CD14-positive monocyte (primary cell): ENCODE results near the gene MTHFSD. TPM values are rescaled to one million over a fixed set of nuclear protein-coding genes. Genes with fewer than 3 reads are reported as not detected.

Experiments used
- DNase-seq, 3 donors: peaks; one replicate each; pipeline ENCODE4 v3.0.0-alpha.2; 2011 to 2022
- H2AFZ ChIP-seq: 2 replicates; pipeline ENCODE4 v1.6.0; 2012; ENCODE audit warnings: mild to moderate bottlenecking, low read depth, low read length, inconsistent platforms; ENCODE audit not compliant: insufficient read depth, poor library complexity, severe bottlenecking
- H3K27ac ChIP-seq, 2 donors: 1 replicate in 1 of 2; 2 replicates in 1 of 2; pipeline ENCODE4 v1.5.1; 2012 to 2013; ENCODE audit warnings: low read length in 2 of 2, control low read depth in 1 of 2, inconsistent platforms in 1 of 2, low read depth in 1 of 2, mild to moderate bottlenecking in 1 of 2
- H3K27me3 ChIP-seq, 2 donors: one replicate each; pipeline versions ENCODE4 v1.6.0 to v1.6.1; 2011 to 2013; ENCODE audit warnings: low read length in 2 of 2; ENCODE audit not compliant: control insufficient read depth in 2 of 2, insufficient read depth in 2 of 2
- H3K36me3 ChIP-seq, 2 donors: replicated peaks in 1 of 2; 1 replicate in 1 of 2; 2 replicates in 1 of 2; pipeline versions ENCODE4 v1.5.1 to v1.6.1; 2012 to 2013; ENCODE audit warnings: low read length in 2 of 2, control low read depth in 1 of 2, inconsistent platforms in 1 of 2, mild to moderate bottlenecking in 1 of 2; ENCODE audit not compliant: insufficient read depth in 2 of 2, control insufficient read depth in 1 of 2
- H3K4me1 ChIP-seq, 2 donors: 1 replicate in 1 of 2; 2 replicates in 1 of 2; pipeline versions ENCODE4 v1.5.1 to v1.6.1; 2012 to 2013; ENCODE audit warnings: low read length in 2 of 2, control low read depth in 1 of 2, inconsistent platforms in 1 of 2, mild to moderate bottlenecking in 1 of 2, moderate library complexity in 1 of 2; ENCODE audit not compliant: insufficient read depth in 2 of 2, control insufficient read depth in 1 of 2
- H3K4me2 ChIP-seq: replicated peaks from 2 replicates; pipeline ENCODE3; 2012; ENCODE audit warnings: low read length, moderate library complexity, mild to moderate bottlenecking; ENCODE audit not compliant: poor library complexity, severe bottlenecking; ENCODE audit errors: extremely low read depth
- H3K4me3 ChIP-seq, 3 experiments: fragments of 200-600 bp in 1 of 3; sonication (generic) in 1 of 3; replicated peaks in 1 of 3; 1 replicate in 2 of 3; 2 replicates in 1 of 3; pipeline ENCODE4 v1.5.1; 2011 to 2013; ENCODE audit warnings: low read length in 3 of 3, mild to moderate bottlenecking in 3 of 3, control low read depth in 2 of 3, low read depth in 2 of 3, inconsistent platforms in 1 of 3, moderate library complexity in 1 of 3
- H3K79me2 ChIP-seq: 2 replicates; pipeline ENCODE4 v1.6.0; 2012; ENCODE audit warnings: mild to moderate bottlenecking, control low read depth, inconsistent platforms, low read length, moderate library complexity; ENCODE audit not compliant: insufficient read depth
- H3K9ac ChIP-seq: 2 replicates; pipeline ENCODE4 v1.6.0; 2017; ENCODE audit warnings: low read length, mild to moderate bottlenecking; ENCODE audit not compliant: insufficient read depth, poor library complexity, severe bottlenecking
- H3K9me3 ChIP-seq, 2 donors: replicated peaks in 1 of 2; 1 replicate in 1 of 2; 2 replicates in 1 of 2; pipeline versions ENCODE4 v1.5.1 to v1.6.1; 2012 to 2013; ENCODE audit warnings: low read length in 2 of 2, control low read depth in 1 of 2; ENCODE audit not compliant: control insufficient read depth in 1 of 2, insufficient read depth in 1 of 2
- H4K20me1 ChIP-seq: 2 replicates; pipeline ENCODE4 v1.6.0; 2012; ENCODE audit warnings: mild to moderate bottlenecking, low read length, control low read depth, moderate library complexity; ENCODE audit not compliant: insufficient read depth
- H3K27ac Mint-ChIP-seq, 7 donors: one replicate each; pipeline ENCODE4 v1.8.0; 2020; ENCODE audit warnings: mild to moderate bottlenecking in 7 of 7, mixed read lengths in 7 of 7, moderate library complexity in 6 of 7, inconsistent platforms in 2 of 7
- H3K27me3 Mint-ChIP-seq, 3 donors: one replicate each; pipeline ENCODE4 v1.8.0; 2021 to 2022; ENCODE audit warnings: low read depth in 3 of 3, mild to moderate bottlenecking in 3 of 3, mixed read lengths in 3 of 3, moderate library complexity in 3 of 3, inconsistent platforms in 1 of 3
- H3K36me3 Mint-ChIP-seq, 2 donors: one replicate each; pipeline ENCODE4 v1.8.0; 2020; ENCODE audit warnings: mixed read lengths in 2 of 2, inconsistent platforms in 1 of 2, mild to moderate bottlenecking in 1 of 2
- H3K4me1 Mint-ChIP-seq: one replicate; pipeline ENCODE4 v1.8.0; 2020; ENCODE audit warnings: mild to moderate bottlenecking, mixed read lengths
- H3K4me3 Mint-ChIP-seq, 2 donors: one replicate each; pipeline ENCODE4 v1.8.0; 2020; ENCODE audit warnings: mild to moderate bottlenecking in 2 of 2, mixed read lengths in 2 of 2, moderate library complexity in 1 of 2
- H3K9me3 Mint-ChIP-seq, 7 donors: one replicate each; pipeline ENCODE4 v1.8.0; 2020 to 2022; ENCODE audit warnings: mixed read lengths in 7 of 7, mild to moderate bottlenecking in 6 of 7, moderate library complexity in 6 of 7, inconsistent platforms in 2 of 7
- CTCF ChIP-seq: fragments of 200-600 bp; IDR thresholded peaks from one replicate; pipeline ENCODE4 v1.8.0; 2022; ENCODE audit warnings: antibody characterized with exemption, mild to moderate bottlenecking
- WGBS: methylation state at CpG from one replicate; pipeline ENCODE4 v1.1.5; 2013; ENCODE audit warnings: missing lambda C conversion rate; ENCODE audit not compliant: insufficient coverage; 5-methylcytosine and 5-hydroxymethylcytosine counted together
- intact Hi-C, 2 donors: fragments of 100-400 bp; cut with micrococcal nuclease; formaldehyde crosslinking; loops; one replicate each; pipeline versions ENCODE4 v1.15.0 to v1.15.1; 2023
- polyA plus RNA-seq, 3 donors: library from polyadenylated mRNA; depleted of rRNA in 1 of 3; unstranded in 2 of 3; stranded (reverse) in 1 of 3; fragments of 300-500 nt in 2 of 3; fragments of >200 nt in 1 of 3; fragmentation: Illumina TruSeq in 2 of 3; gene quantifications; 1 replicate in 2 of 3; 2 replicates in 1 of 3; pipeline ENCODE4 v1.2.3, GENCODE V29; 2012 to 2021

MTHFSD gene
- polyA plus RNA-seq, 3 donors: 7.2 to 14.1 (median 11.7) TPM

GRCh38 chr16:86545481-86545880, 9.6 kb downstream of the MTHFSD start:
- Mint-ChIP-seq H3K27me3 (peaks cover 0 to 2% (median 0%) of the 10 kb centered on the region in 3 donors), H3K36me3 (peaks cover 85 to 89% of the 10 kb centered on the region in 2 donors), H3K9me3 (no peaks in the 10 kb centered on the region), H3K27ac (no peak overlapping the region), H3K4me1 (no peaks in the 10 kb centered on the region), H3K4me3 (no peak overlapping the region)
- peaks cover 73 to 99% of the 10 kb centered on the region in 2 donors for H3K36me3 ChIP-seq
- H3K9ac ChIP-seq: no peak overlapping the region
- WGBS: 88% methylated on average over 8 of the region's 12 CpGs
- no peak overlapping the region for H3K4me3 ChIP-seq
- intact Hi-C loops: no loop called here
- no peak overlapping the region for H3K4me2 ChIP-seq
- no peak for DNase-seq
- H3K9me3 ChIP-seq: no peaks in the 10 kb centered on the region
- no peaks in the 10 kb centered on the region for H3K27me3 ChIP-seq
- no peak for TF ChIP-seq CTCF
- no peak overlapping the region for H3K27ac ChIP-seq
- no peaks in the 10 kb centered on the region for H3K4me1 ChIP-seq
- no peaks in the 10 kb centered on the region for H4K20me1 ChIP-seq
- H3K79me2 ChIP-seq: no peaks in the 10 kb centered on the region
- no peak overlapping the region for H2AFZ ChIP-seq

GRCh38 chr16:86542756-86543750, 12.0 kb downstream of the MTHFSD start:
- Mint-ChIP-seq H3K27me3 (peaks cover 0 to 2% (median 0%) of the 10 kb centered on the region in 3 donors), H3K9me3 (no peaks in the 10 kb centered on the region), H3K4me1 (no peaks in the 10 kb centered on the region), H3K36me3 (peaks cover 96 to 98% of the 10 kb centered on the region in 2 donors), H3K4me3 (no peak overlapping the region), H3K27ac (no peak overlapping the region)
- Histone ChIP-seq H3K4me2 (no peak overlapping the region), H3K36me3 (peaks cover 84 to 99% of the 10 kb centered on the region in 2 donors), H3K9ac (no peak overlapping the region), H3K4me3 (no peak overlapping the region), H3K27me3 (no peaks in the 10 kb centered on the region), H4K20me1 (no peaks in the 10 kb centered on the region), H3K9me3 (no peaks in the 10 kb centered on the region), H3K27ac (no peak overlapping the region), H2AFZ (no peak overlapping the region), H3K4me1 (no peaks in the 10 kb centered on the region), H3K79me2 (no peaks in the 10 kb centered on the region)
- 95% methylated on average over 18 of the region's 21 CpGs for WGBS
- no peak for TF ChIP-seq CTCF
- intact Hi-C loops: no loop called here
- no peak for DNase-seq
